OCI-LY7 (cell line): ENCODE data around the gene LHFPL6. TPM values are rescaled to one million over a fixed set of nuclear protein-coding genes. Genes with fewer than 3 reads are reported as not detected.

Source experiments
- BruUV-seq: library from RNA; stranded (reverse); fragments of 400-500 nt; replicated peaks from 2 replicates; lab custom pipeline; 2021; lab: Mats Ljungman, UMichigan
- CTCF ChIA-PET: fragments of 300-600 bp; sonication (Branson Sonifier 250); formaldehyde crosslinking; loops from one replicate; lab custom pipeline; 2022; ENCODE audit warnings: antibody characterized with exemption; ENCODE audit not compliant: unreplicated experiment; lab: Charles Lee
- POLR2A ChIA-PET: fragments of 300-600 bp; sonication (Branson Sonifier 250); formaldehyde crosslinking; loops from one replicate; lab custom pipeline; 2022; ENCODE audit warnings: antibody characterized with exemption; lab: Charles Lee
- DNase-seq: peaks from one replicate; pipeline ENCODE4 v3.0.0-alpha.2; 2015; ENCODE audit warnings: low spot score
- H2AFZ ChIP-seq: fragments of 200-600 bp; sonication (generic), shearing (Covaris generic); 2 replicates; pipeline ENCODE4 v1.6.1; 2014; ENCODE audit warnings: mild to moderate bottlenecking, antibody characterized with exemption, low read length, moderate library complexity
- H3K27ac ChIP-seq: fragments of 200-600 bp; sonication (generic); 2 replicates; pipeline ENCODE4 v1.5.1; 2014; ENCODE audit warnings: mixed run types, low read depth, mild to moderate bottlenecking, moderate library complexity, low read length, inconsistent platforms; ENCODE audit not compliant: poor library complexity, severe bottlenecking
- H3K36me3 ChIP-seq: fragments of 200-600 bp; sonication (generic); 2 replicates; pipeline ENCODE4 v1.6.1; 2014; ENCODE audit warnings: mild to moderate bottlenecking, antibody characterized with exemption, low read length, moderate library complexity, mixed read lengths; ENCODE audit not compliant: insufficient read depth
- H3K4me1 ChIP-seq: fragments of 200-600 bp; sonication (generic); 2 replicates; pipeline ENCODE4 v1.5.1; 2014; ENCODE audit warnings: mild to moderate bottlenecking, low read length; ENCODE audit not compliant: insufficient read depth, poor library complexity, severe bottlenecking
- H3K4me2 ChIP-seq: fragments of 200-600 bp; sonication (generic); 2 replicates; pipeline ENCODE4 v1.6.1; 2014; ENCODE audit warnings: mild to moderate bottlenecking, low read length
- H3K4me3 ChIP-seq: fragments of 200-600 bp; sonication (generic); 2 replicates; pipeline ENCODE4 v1.5.1; 2014; ENCODE audit warnings: mild to moderate bottlenecking, low read depth, low read length; ENCODE audit not compliant: poor library complexity, severe bottlenecking
- H3K79me2 ChIP-seq: fragments of 200-600 bp; sonication (generic); 2 replicates; pipeline ENCODE4 v1.6.1; 2016; ENCODE audit warnings: low read depth, mild to moderate bottlenecking, low read length, moderate library complexity, mixed read lengths; ENCODE audit not compliant: insufficient read depth
- H3K9me2 ChIP-seq: fragments of 200-600 bp; sonication (generic); 2 replicates; pipeline ENCODE4 v1.6.1; 2016; ENCODE audit warnings: mild to moderate bottlenecking, low read length, mixed read lengths; ENCODE audit not compliant: insufficient read depth
- H3K9me3 ChIP-seq: fragments of 200-600 bp; sonication (generic); 2 replicates; pipeline ENCODE4 v1.6.1; 2014; ENCODE audit warnings: mild to moderate bottlenecking, mixed run types, low read length, mixed read lengths
- H4K20me1 ChIP-seq: fragments of 200-600 bp; sonication (generic); 2 replicates; pipeline ENCODE4 v1.6.1; 2014; ENCODE audit warnings: mild to moderate bottlenecking, antibody characterized with exemption, low read length, moderate library complexity, mixed read lengths; ENCODE audit not compliant: insufficient read depth
- EZH2phosphoT487 ChIP-seq: fragments of 200-600 bp; sonication (generic); IDR thresholded peaks from 2 replicates; pipeline ENCODE4 v1.6.1; 2018; ENCODE audit warnings: low read depth, borderline replicate concordance, mild to moderate bottlenecking, mixed run types, antibody characterized with exemption, low read length, moderate library complexity, mixed read lengths
- intact Hi-C: fragments of 100-400 bp; cut with micrococcal nuclease; formaldehyde crosslinking; loops from one replicate; pipeline ENCODE4 v1.10.0; 2022; ENCODE audit not compliant: unreplicated experiment
- total RNA-seq, 2 experiments: library from RNA; depleted of rRNA in 1 of 2; stranded (reverse); fragments of >200 nt in 1 of 2; shearing (Covaris generic) in 1 of 2; gene quantifications; 2 replicates each; pipeline ENCODE4 v1.2.3, GENCODE V29; 2014 to 2022
- TF ChIP-seq, protein P1 (sequence below): fragments of 200-600 bp; sonication (generic); conservative IDR thresholded peaks from 2 replicates; pipeline ENCODE4 v1.5.1; 2014; ENCODE audit warnings: mild to moderate bottlenecking, antibody characterized with exemption, low read length, moderate library complexity, mixed read lengths

LHFPL6 gene
- total RNA-seq, 2 experiments from 2014 or later = 15.1 to 27.7 TPM

DNA sequence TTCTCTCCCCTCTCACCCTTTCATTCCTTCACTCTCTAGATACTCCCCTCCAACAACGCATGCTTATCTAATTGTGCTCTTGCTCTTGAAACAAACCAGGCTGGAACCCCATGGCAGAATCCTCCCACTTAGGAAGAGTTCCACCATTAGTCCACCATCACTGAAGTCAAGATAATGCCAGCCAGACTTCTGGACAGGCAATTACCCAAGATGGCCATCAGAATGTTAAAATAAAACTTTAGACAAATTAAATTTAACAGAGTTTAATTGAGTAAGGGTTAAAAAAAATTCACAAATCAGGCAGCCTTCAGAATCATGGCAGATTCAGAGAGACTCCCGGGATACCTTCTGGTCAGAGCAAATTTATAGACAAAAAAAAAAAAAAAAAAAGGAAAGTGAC lies 221.5 kb downstream of the LHFPL6 start:
- no peak overlapping the region for H3K27ac ChIP-seq
- no peak overlapping the region for H3K4me2 ChIP-seq
- no peaks in the 10 kb centered on the region for H3K4me1 ChIP-seq
- no peak overlapping the region for H3K4me3 ChIP-seq
- no peaks in the 10 kb centered on the region for H3K9me3 ChIP-seq
- BruUV-seq = no TSS peak
- CTCF ChIA-PET = no interaction called here
- H2AFZ ChIP-seq = no peak overlapping the region
- H3K9me2 ChIP-seq = no peaks in the 10 kb centered on the region
- H4K20me1 ChIP-seq = no peaks in the 10 kb centered on the region
- no peak for DNase-seq
- H3K36me3 ChIP-seq = no peaks in the 10 kb centered on the region
- TF ChIP-seq, protein P1, sequence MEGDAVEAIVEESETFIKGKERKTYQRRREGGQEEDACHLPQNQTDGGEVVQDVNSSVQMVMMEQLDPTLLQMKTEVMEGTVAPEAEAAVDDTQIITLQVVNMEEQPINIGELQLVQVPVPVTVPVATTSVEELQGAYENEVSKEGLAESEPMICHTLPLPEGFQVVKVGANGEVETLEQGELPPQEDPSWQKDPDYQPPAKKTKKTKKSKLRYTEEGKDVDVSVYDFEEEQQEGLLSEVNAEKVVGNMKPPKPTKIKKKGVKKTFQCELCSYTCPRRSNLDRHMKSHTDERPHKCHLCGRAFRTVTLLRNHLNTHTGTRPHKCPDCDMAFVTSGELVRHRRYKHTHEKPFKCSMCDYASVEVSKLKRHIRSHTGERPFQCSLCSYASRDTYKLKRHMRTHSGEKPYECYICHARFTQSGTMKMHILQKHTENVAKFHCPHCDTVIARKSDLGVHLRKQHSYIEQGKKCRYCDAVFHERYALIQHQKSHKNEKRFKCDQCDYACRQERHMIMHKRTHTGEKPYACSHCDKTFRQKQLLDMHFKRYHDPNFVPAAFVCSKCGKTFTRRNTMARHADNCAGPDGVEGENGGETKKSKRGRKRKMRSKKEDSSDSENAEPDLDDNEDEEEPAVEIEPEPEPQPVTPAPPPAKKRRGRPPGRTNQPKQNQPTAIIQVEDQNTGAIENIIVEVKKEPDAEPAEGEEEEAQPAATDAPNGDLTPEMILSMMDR = no peak
- TF ChIP-seq EZH2phosphoT487 = no peak
- intact Hi-C loops = no loop called here
- POLR2A ChIA-PET = interaction anchor here (0.7 kb wide), 1 partner anchor 118 kb away, joined by 4 read pairs; no protein-coding TSS in a partner anchor
- H3K79me2 ChIP-seq = no peaks in the 10 kb centered on the region

DNA sequence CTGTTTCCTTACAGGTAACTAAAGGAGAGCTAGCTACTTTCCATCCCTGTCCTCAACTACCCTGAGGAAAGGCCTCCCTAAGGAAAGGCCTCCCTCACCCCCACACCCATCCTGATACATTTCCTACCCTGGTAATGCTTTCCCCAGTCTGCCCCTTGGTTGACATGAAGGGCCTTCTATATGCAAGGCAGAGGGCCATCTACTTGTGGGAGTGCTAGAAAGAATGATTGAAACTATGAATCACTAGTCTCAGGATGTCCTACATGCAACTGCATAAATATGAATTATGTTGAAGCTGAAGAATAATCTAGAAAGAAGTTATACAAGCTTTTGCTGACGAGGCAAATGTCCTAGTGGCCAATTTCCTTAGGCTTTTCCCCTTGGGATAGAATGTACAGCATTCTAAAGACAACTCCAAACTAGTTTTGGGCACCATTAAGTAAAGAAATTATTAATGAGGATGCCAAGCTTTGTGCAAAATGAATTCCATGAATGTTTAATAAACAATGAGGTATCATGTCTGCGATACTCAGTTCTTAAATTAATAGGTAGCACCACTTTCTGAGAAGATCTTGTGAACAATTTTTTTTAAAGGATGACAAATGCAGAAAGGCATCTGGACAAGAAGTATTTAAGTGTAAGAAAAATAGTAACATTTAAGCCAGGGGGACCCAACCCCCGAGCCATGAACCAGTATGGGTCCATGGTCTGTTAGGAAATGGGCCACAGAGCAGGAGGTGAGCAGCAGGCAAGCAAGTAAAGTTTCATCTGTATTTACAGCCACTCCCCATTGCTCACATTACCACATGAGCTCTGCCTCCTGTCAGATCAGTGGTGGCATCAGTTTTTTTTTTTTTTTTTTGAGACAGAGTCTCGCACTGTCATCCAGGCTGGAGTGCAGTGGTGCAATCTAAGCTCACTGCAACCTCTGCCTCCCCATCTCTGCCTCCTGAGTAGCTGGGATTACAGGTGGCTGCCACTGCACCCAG lies 223.0 kb downstream of the LHFPL6 start:
- Histone ChIP-seq H3K79me2 (no peaks in the 10 kb centered on the region), H3K9me3 (no peaks in the 10 kb centered on the region), H3K4me1 (no peaks in the 10 kb centered on the region), H3K4me2 (no peak overlapping the region), H2AFZ (no peak overlapping the region), H3K36me3 (no peaks in the 10 kb centered on the region), H3K27ac (no peak overlapping the region), H3K9me2 (no peaks in the 10 kb centered on the region), H4K20me1 (no peaks in the 10 kb centered on the region), H3K4me3 (no peak overlapping the region)
- no TSS peak for BruUV-seq
- no peak for TF ChIP-seq EZH2phosphoT487
- TF ChIP-seq, protein P1 = no peak
- CTCF ChIA-PET = no interaction called here
- POLR2A ChIA-PET = no interaction called here
- intact Hi-C loops = no loop called here
- DNase-seq = no peak

DNA sequence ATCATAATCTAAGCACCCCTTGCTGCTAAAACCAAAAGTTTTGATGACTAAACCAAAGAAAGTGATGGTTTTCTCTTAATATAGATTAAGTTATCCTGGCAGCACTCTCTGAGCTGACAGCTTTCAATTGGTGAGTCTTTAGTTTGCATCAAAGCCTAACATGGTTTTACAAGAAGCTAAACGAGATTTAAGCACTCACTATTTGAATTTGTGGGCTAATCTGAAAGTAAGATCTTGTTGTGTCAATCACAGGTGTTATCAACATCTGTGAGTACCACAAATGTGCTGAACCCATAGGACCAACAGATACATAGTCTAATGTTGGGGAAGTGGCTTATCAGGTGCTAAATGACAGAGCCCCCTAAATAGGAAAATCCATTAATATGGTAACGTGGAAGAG lies 223.9 kb downstream of the LHFPL6 start:
- no peak overlapping the region for H3K27ac ChIP-seq
- H3K4me1 ChIP-seq = no peaks in the 10 kb centered on the region
- H3K4me3 ChIP-seq = no peak overlapping the region
- no peaks in the 10 kb centered on the region for H3K79me2 ChIP-seq
- CTCF ChIA-PET = no interaction called here
- no peaks in the 10 kb centered on the region for H3K9me3 ChIP-seq
- no peaks in the 10 kb centered on the region for H4K20me1 ChIP-seq
- no peak overlapping the region for H2AFZ ChIP-seq
- no TSS peak for BruUV-seq
- POLR2A ChIA-PET = no interaction called here
- DNase-seq = no peak
- intact Hi-C loops = no loop called here
- H3K9me2 ChIP-seq = no peaks in the 10 kb centered on the region
- H3K36me3 ChIP-seq = no peaks in the 10 kb centered on the region
- TF ChIP-seq, protein P1 = no peak
- TF ChIP-seq EZH2phosphoT487 = no peak
- no peak overlapping the region for H3K4me2 ChIP-seq
